HUES64 (cell line): Measurements from ENCODE around the gene AK4.
A peak's percentile ranks its signal among the peaks of the same experiment; 100 is the strongest.
"Not testable (repeated sequence)": the region's sequence is repeated elsewhere in the genome, so short reads cannot be mapped to it uniquely, and the experiment has no call there.

ENCODE experiments used
- H3K27ac ChIP-seq: 2 replicates; pipeline ENCODE4 v1.7.0; 2013; ENCODE audit warnings: low read depth, low read length, inconsistent platforms
- H3K27me3 ChIP-seq: 2 replicates; pipeline ENCODE4 v1.6.1; 2013; ENCODE audit warnings: mild to moderate bottlenecking, low read length; ENCODE audit not compliant: insufficient read depth
- H3K36me3 ChIP-seq: 2 replicates; pipeline ENCODE4 v1.6.1; 2013; ENCODE audit warnings: mild to moderate bottlenecking, low read length; ENCODE audit not compliant: insufficient read depth
- H3K4me1 ChIP-seq: 2 replicates; pipeline ENCODE4 v1.6.1; 2013; ENCODE audit warnings: mild to moderate bottlenecking, low read length, moderate library complexity; ENCODE audit not compliant: insufficient read depth
- H3K4me3 ChIP-seq: 2 replicates; pipeline ENCODE4 v1.5.1; 2013; ENCODE audit warnings: mild to moderate bottlenecking, low read length, moderate library complexity
- H3K9ac ChIP-seq: 2 replicates; pipeline ENCODE4 v1.6.1; 2013; ENCODE audit warnings: mild to moderate bottlenecking, low read depth, low read length
- H3K9me3 ChIP-seq: 2 replicates; pipeline ENCODE4 v1.6.1; 2013; ENCODE audit warnings: low read depth, low read length; ENCODE audit not compliant: insufficient read depth
- WGBS: fragments of 150-250, 120-280 bp; methylation state at CpG from one replicate; pipeline ENCODE4 v1.1.7; 2013; ENCODE audit warnings: missing lambda C conversion rate; 5-methylcytosine and 5-hydroxymethylcytosine counted together

AK4 gene

GRCh38 chr1:65235867-65236805 is 88.1 kb downstream of the AK4 start:
- no peak overlapping the region for H3K9ac ChIP-seq
- WGBS: 70% methylated on average over 2 of the region's 3 CpGs
- H3K27ac ChIP-seq: no peak overlapping the region
- H3K4me1 ChIP-seq: no peaks in the 10 kb centered on the region
- no peaks in the 10 kb centered on the region for H3K27me3 ChIP-seq
- no peaks in the 10 kb centered on the region for H3K36me3 ChIP-seq
- no peaks in the 10 kb centered on the region for H3K9me3 ChIP-seq
- H3K4me3 ChIP-seq: no peak overlapping the region

- not testable (repeated sequence) for H3K9me3 ChIP-seq, H3K4me1 ChIP-seq, H3K36me3 ChIP-seq, H3K4me3 ChIP-seq, H3K27ac ChIP-seq, H3K27me3 ChIP-seq, H3K9ac ChIP-seq
- 100% methylated on average over 1 of the region's 1 CpG for WGBS
These were observed 89.1 kb downstream of the AK4 start for GRCh38 chr1:65237088-65237487.

GRCh38 chr1:65237503-65237902 is 89.5 kb downstream of the AK4 start:
- Histone ChIP-seq H3K27ac (no peak overlapping the region), H3K9me3 (no peaks in the 10 kb centered on the region), H3K9ac (no peak overlapping the region), H3K36me3 (no peaks in the 10 kb centered on the region), H3K4me1 (no peaks in the 10 kb centered on the region), H3K27me3 (no peaks in the 10 kb centered on the region), H3K4me3 (no peak overlapping the region)
- 89% methylated on average over 4 of the region's 4 CpGs for WGBS

GRCh38 chr1:65238010-65238409 is 90.0 kb downstream of the AK4 start:
- Histone ChIP-seq H3K27ac (no peak overlapping the region), H3K9me3 (no peaks in the 10 kb centered on the region), H3K36me3 (no peaks in the 10 kb centered on the region), H3K4me1 (no peaks in the 10 kb centered on the region), H3K27me3 (no peaks in the 10 kb centered on the region), H3K4me3 (no peak overlapping the region), H3K9ac (no peak overlapping the region)
- 89% methylated on average over 6 of the region's 6 CpGs for WGBS

- Histone ChIP-seq H3K9ac (no peak overlapping the region), H3K4me1 (no peaks in the 10 kb centered on the region), H3K4me3 (no peak overlapping the region), H3K27me3 (no peaks in the 10 kb centered on the region), H3K27ac (no peak overlapping the region), H3K9me3 (no peaks in the 10 kb centered on the region), H3K36me3 (no peaks in the 10 kb centered on the region)
- 97% methylated on average over 2 of the region's 3 CpGs for WGBS
These were observed 95.5 kb downstream of the AK4 start for GRCh38 chr1:65243491-65243890.

GRCh38 chr1:65245295-65245694 is 97.3 kb downstream of the AK4 start:
- H3K4me3 ChIP-seq: no peak overlapping the region
- no peak overlapping the region for H3K27ac ChIP-seq
- no peaks in the 10 kb centered on the region for H3K9me3 ChIP-seq
- H3K27me3 ChIP-seq: no peaks in the 10 kb centered on the region
- H3K4me1 ChIP-seq: no peaks in the 10 kb centered on the region
- no peak overlapping the region for H3K9ac ChIP-seq
- H3K36me3 ChIP-seq: no peaks in the 10 kb centered on the region

GRCh38 chr1:65247419-65248359 is 99.7 kb downstream of the AK4 start:
- Histone ChIP-seq H3K27ac (no peak overlapping the region), H3K4me1 (no peaks in the 10 kb centered on the region), H3K4me3 (no peak overlapping the region), H3K9me3 (no peaks in the 10 kb centered on the region), H3K27me3 (no peaks in the 10 kb centered on the region), H3K9ac (no peak overlapping the region), H3K36me3 (no peaks in the 10 kb centered on the region)
- WGBS: 87% methylated on average over 4 of the region's 4 CpGs

- no peak overlapping the region for H3K9ac ChIP-seq
- H3K36me3 ChIP-seq: no peaks in the 10 kb centered on the region
- H3K27me3 ChIP-seq: peaks cover 24% of the 10 kb centered on the region
- no peak overlapping the region for H3K27ac ChIP-seq
- H3K9me3 ChIP-seq: no peaks in the 10 kb centered on the region
- H3K4me3 ChIP-seq: no peak overlapping the region
- H3K4me1 ChIP-seq: 0 out of 2 replicates have a peak, but pooled peaks cover 8% of the 10 kb centered on the region
- 88% methylated on average over 2 of the region's 2 CpGs for WGBS
These were observed 102.8 kb downstream of the AK4 start for GRCh38 chr1:65250826-65251225.

GRCh38 chr1:65253800-65254319 is 105.9 kb downstream of the AK4 start:
- Histone ChIP-seq H3K9ac (peak overlapping the region; percentile 54; the same call in 1 of the 2 replicates), H3K27ac (no peak overlapping the region), H3K36me3 (no peaks in the 10 kb centered on the region), H3K4me1 (0 out of 2 replicates have a peak, but pooled peaks cover 8% of the 10 kb centered on the region), H3K4me3 (peak overlapping the region; percentile 77), H3K27me3 (peaks cover 28% of the 10 kb centered on the region), H3K9me3 (no peaks in the 10 kb centered on the region)
- 10% methylated on average over 15 of the region's 15 CpGs for WGBS

GRCh38 chr1:65254320-65255034 is 106.5 kb downstream of the AK4 start:
- Histone ChIP-seq H3K27me3 (peaks cover 28% of the 10 kb centered on the region), H3K4me1 (peaks cover 11% of the 10 kb centered on the region; the same call in 1 of the 2 replicates), H3K27ac (no peak overlapping the region), H3K9me3 (no peaks in the 10 kb centered on the region), H3K9ac (peak overlapping the region; percentile 71), H3K36me3 (no peaks in the 10 kb centered on the region), H3K4me3 (peak overlapping the region; percentile 77)
- WGBS: under 1% methylated on average over 88 of the region's 88 CpGs
